T-helper 1 cell (primary cell): Measurements from ENCODE around the gene ITGA7.

Source experiments
- DNase-seq, 5 donors: peaks; one replicate each; pipeline ENCODE4 v3.0.0-alpha.2; 2012 to 2020

Gene ITGA7

DNA sequence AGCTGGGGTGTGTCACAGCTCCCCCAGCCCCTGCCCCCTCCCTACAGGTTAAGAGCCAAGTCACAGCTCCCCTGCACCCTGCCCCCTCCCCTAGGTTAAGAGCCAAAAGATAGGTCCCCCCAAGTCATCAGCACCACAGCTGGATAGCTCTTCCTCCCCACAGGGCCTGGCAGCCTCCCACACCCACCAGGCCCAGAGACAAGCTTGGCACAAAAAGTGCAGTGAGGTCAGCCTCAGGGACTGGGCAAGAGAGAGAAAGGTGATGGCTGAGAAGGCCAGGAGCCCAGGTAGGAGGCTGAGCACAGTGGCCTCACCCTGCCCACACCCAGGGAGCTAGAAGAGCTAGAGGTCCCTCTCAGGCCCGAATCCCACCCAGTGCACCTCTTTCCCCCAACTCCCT, 8.7 kb downstream of the ITGA7 start:
- DNase-seq: no peak

DNA sequence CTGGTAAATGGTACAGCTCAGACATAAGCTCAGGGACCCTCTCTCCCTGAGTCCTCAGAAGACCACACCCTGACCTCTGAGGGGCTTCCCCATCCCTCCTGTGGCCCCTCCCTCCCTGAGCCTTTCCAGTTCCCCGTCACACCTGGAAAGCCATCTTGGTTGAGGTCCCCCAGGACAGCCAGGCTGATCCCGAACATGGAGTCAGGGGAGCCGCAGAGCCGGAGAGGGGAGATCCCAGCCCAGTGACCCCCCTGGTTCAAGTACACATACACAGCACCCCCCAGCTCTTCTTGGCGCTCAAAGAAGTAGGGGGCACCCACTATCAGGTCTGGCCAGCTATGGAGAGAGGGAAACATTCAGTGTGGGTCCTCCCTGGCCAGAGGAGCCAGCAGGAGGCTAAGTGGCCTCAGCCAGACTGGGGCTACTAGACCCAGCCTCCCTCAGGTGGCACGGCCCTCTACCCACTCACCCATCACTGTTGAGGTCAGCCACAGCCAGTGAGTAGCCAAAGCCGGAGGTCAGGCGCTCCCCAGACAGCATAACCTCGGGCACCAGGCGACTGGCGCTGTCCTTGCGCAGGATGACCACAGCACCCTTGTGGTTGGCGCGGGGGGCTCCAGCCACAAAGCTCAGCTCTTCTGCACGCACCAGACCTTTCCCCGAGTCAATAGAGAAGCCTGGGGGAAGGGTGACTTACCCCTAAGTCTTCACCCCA, 9.3 kb downstream of the ITGA7 start:
- no peak for DNase-seq

- DNase-seq: no peak
Measured at GRCh38 chr12:55697686-55698085, 10.0 kb downstream of the ITGA7 start.

DNA sequence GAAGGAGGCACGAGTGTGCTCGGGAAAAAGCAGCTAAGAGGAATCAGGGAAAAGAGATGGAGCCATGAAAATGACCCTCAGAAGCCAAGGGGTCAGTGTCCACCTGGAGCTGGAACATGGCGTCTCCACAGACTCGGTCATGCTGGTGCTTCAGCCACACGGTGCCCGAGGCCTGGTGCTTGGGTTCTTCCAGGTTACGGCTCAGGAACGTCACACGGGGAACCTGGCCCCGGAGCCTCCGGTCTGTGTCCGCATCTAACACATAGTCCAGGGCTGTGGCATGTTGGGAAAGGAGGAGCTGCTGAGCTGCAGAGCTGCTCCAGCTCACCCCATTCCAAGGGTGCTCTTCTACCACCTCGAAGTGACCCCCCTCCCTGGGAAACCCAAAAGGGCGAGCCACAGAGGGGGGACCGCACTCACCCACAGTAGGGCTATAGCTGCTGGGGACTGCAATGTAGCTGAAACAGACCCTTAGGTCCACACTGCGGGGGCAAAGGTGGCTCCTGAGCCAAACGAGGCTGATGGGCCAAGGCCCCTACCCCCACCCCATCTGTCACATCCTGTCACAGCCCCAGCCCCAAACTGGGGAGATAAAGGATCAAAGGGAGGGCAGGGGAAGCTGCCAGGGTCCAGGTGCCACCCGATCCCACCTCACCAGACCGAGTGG, 10.8 kb downstream of the ITGA7 start:
- DNase-seq: no peak

DNA sequence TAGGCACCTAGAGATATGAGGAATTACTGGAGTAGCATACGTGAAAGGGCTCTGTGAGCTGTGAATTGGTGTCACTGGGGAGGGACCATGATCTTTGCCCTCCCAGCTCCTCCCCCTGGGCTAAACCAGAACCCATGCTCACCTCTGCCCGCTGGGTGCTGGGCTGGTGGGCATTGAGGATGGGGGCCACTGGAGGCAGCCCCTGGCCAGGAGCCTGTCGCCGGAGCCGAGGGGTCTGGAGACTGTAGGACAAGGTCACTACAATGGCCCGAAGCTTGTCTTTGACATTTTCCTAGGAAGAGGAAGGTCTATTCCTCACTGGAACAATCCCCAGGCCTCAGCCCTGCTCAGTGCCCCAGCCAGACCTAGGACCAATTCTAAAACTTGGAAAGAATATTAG, 11.6 kb downstream of the ITGA7 start:
- no peak for DNase-seq

- no peak for DNase-seq
Measured at GRCh38 chr12:55695349-55695748, 12.4 kb downstream of the ITGA7 start.

DNA sequence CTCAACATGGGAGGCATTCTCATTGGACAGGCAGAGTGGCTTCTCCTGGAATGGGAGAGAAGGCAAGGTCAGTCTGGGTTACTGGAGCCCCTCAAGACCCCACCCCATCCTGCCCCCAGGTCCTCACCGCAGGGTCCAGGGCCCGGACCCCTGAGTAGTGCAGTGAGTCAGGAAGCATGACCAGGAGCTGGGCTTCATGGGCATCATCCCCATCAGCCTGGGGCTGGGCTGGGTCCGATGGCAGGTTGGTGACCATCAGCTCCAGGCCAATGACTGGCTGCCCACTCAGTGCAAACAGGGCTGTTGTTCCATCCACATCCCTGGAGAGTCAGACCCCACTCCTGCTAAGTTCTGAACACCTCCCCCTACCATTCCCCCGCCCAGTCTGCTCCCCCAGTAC, 13.1 kb downstream of the ITGA7 start:
- no peak for DNase-seq

GRCh38 chr12:55694188-55694515, 13.6 kb downstream of the ITGA7 start:
- DNase-seq: no peak

DNA sequence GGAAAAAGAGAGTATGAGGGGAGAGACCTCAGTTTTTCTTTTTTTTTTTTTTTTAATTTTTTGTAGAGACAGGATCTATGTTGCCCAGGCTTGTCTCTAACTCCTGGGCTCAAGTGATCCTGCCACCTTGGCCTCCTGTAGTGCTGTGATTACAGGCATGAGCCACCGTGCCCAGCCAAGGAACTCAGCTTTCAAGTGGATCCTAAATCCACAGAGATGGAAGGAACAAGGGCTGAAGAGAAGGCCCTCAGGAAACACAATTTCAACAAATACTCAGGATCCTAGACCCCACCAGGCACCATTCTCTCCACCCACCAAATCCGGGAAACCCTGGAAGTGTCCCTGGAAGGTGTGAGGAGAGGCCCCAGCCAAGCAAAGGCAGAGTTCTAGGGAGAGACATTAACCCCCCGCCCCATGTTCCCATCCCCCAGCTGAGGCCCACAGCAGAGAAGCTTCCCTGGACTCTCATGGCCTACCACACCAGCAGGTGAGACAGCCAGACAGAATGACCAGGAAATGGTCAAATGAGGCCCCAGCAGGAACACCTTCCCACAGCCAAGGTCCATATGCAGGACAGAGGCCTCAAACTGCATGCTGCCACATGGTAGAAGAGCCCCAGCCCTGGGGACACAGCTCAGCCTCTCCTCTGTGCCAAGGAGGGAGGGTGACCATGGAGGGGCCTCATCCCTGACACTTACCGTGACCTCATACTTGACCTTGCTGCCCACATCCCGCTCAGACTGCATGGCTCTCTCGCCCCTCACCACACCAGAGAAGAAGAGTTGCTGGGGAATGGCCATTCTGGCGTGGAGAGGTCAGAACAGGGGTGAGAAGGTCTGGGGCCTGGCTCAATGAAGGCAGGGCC, 14.1 kb downstream of the ITGA7 start:
- no peak for DNase-seq

DNA sequence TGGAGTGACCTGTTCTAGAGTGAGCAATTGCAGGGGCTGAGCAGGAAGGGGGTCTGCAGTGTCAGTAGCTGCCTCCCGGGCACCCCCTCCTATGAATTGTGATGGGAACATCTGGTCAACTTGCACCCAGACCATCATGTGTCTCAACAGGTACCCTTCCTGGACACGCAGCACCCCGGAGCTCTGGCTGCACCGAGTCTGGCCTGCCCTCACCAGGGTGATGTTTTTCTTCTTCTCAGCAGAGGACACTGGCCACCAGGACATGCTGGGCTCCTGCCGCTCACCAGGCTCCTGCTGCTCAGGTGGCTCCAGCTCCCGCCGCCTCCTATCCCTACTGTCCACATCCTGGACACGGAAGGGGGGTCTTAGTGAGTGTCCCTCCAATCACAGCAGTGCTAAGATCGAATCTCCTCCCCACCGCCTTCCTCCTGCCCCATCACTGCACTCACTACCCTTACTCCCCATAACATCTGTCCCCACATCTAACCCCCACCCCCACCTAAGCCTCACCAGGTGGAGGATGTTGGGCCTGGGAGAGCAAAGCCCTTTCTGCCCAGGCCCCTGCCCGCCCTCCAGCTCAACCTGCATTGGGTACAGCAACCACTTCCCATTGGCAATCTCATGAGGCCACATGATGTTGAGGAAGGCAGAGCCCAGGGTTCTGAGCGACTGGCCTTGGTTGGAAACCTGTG, 14.9 kb downstream of the ITGA7 start:
- no peak for DNase-seq

DNA sequence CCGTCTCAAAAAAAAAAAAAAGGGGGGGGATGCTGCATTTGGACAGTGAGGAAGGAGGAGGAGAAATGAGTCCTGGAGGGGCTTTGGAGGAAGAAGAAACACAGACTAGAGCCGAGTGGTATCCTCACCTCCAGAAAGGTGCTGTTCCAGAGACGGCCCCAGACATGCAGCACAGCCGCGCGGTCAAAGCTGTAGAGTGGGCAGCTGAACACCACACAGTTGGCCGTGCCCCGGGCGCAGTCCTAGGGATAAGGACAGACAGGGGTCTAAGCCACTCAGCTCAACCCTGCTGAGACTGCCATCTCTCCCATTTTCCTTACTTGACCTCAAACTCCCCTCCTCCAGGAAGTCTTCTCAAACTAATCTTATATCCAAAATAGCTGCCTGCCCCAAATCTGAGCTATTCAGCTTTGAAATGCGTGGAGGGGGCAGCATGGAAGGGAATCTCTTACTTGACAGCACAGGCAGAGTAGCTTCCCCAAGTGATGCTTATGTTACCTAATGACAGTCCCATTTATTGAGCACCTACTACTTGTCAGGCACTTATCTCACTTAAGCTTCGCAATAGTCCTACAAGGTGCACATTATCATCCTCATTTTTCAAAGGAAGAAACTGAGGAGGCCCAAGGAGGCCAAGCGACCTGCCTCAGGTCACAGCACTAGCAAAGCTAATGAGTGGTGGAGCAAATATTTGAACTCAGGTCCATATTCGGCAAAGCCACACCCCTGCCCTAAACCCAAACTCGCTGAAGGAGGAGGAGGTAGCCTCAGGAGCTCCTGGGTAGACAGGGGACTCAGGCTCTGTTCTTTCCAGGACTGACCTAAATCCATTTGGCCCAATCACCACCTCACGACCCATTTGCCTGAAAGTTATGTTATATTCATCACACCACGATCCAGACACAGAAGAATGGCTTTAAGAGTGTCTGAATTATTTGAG, 18.7 kb downstream of the ITGA7 start:
- DNase-seq: no peak

GRCh38 chr12:55687746-55688145, 20.0 kb downstream of the ITGA7 start:
- DNase-seq: no peak

DNA sequence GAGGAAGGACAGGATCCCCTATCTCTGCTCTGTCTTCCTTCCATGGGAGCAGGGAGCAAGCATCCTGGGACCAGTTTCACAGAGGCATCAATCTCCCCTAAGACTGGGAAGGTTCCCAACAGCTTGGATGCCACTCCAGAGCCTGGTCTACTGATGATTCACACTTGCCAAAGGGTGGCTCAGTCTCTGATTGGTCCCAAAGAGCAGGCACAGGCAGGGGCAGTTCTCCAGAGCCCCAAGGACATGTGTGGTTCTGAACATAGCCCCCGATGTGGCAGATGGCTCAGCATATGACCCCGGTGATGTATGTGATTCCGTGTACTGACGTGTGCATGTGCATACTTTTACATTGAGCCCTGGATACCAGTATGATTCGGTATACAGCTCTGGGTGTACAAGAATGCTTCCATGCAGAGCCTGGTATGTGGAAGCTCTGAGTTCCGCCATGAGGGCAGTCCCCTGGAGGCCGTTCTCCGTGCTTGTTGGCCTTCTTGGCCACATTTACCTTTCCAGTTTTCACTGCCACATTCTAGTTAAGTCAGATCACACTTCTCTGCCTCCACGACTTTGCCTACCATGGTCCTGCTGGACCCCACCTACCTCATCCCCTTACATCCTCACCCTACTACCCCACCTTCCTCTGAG, 21.2 kb downstream of the ITGA7 start:
- no peak for DNase-seq

DNA sequence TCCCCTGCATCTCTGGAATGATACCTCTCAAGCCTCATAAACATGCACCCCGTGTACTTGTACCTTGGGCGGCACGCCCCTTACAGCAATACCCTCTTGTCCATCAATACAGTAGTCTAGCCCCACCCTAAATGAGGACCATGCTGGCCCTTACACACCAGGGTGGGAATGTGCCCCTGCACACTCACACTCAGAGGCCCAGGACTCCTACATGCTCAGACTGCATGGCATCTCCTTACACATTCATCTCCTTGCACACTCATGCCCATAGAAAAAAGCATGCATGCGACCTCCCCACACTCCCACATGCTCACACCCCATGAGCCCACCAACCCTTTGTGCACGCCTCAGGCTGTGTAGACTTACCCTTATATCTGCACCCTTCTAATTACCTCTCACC, 22.0 kb downstream of the ITGA7 start:
- DNase-seq: no peak

GRCh38 chr12:55684761-55685370, 22.8 kb downstream of the ITGA7 start:
- DNase-seq: no peak

- DNase-seq: no peak
Measured at GRCh38 chr12:55683676-55684075, 24.0 kb downstream of the ITGA7 start.

DNA sequence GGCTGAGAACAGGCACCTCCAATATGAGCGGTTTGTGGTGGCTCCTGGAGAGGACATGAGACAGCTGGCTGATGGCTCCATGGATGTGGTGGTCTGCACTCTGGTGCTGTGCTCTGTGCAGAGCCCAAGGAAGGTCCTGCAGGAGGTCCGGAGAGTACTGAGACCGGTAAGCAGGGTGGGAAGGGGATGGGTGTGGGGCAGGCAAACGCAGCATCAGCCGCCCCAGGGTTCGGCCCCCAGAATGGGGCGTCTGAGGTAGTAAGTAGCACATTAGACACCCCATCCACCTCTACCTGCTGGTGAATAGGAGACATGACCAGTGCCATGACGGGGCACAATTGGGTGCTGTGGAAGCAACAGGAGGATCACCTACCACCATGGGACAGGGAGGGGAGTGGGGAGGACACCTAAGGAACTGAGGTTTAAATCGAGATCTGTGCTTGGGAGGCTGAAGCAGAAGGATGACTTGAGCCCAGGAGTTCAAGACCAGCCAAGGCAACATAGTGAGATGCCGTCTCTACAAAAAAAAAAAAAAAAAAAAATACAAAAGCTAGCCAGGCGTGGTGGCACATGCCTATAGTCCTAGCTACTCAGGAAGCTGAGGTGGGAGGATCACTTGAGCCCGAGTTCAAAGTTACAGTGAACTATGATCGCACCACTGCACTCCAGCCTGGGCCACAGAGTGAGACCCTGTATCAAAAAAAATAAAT, 25.5 kb downstream of the ITGA7 start:
- DNase-seq: no peak

GRCh38 chr12:55681142-55682077, 26.3 kb downstream of the ITGA7 start:
- DNase-seq: no peak

- DNase-seq: no peak
Measured at GRCh38 chr12:55679691-55680090, 28.0 kb downstream of the ITGA7 start.
